ENCODE measurements around the gene SORCS2.

SORCS2 gene

GRCh38 chr4:7470522-7471128 lies 278.3 kb downstream of the SORCS2 start:
- no peak for DNase-seq (ENCODE audit: low spot score)
- in situ Hi-C loops (cut with MboI; ENCODE audit: low pct_unique_long_range_greater_than_20kb, low sequenced_read_pairs, unreplicated experiment): no loop called here

GRCh38 chr4:7472442-7473013 lies 280.2 kb downstream of the SORCS2 start:
- in situ Hi-C loops (cut with MboI; ENCODE audit: low pct_unique_long_range_greater_than_20kb, low sequenced_read_pairs, unreplicated experiment): no loop called here
- DNase-seq (ENCODE audit: low spot score): no peak
- TF ChIP-seq, protein P1, sequence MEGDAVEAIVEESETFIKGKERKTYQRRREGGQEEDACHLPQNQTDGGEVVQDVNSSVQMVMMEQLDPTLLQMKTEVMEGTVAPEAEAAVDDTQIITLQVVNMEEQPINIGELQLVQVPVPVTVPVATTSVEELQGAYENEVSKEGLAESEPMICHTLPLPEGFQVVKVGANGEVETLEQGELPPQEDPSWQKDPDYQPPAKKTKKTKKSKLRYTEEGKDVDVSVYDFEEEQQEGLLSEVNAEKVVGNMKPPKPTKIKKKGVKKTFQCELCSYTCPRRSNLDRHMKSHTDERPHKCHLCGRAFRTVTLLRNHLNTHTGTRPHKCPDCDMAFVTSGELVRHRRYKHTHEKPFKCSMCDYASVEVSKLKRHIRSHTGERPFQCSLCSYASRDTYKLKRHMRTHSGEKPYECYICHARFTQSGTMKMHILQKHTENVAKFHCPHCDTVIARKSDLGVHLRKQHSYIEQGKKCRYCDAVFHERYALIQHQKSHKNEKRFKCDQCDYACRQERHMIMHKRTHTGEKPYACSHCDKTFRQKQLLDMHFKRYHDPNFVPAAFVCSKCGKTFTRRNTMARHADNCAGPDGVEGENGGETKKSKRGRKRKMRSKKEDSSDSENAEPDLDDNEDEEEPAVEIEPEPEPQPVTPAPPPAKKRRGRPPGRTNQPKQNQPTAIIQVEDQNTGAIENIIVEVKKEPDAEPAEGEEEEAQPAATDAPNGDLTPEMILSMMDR (IDR thresholded peaks at IDR 0.05; ENCODE audit: extremely low read depth, insufficient read depth, missing control alignments): no peak

More at GRCh38 chr4:7470522-7471128, 278.3 kb downstream of the SORCS2 start:
- TF ChIP-seq, protein P1 (IDR thresholded peaks at IDR 0.05; ENCODE audit: extremely low read depth, insufficient read depth, missing control alignments): no peak

GRCh38 chr4:7473081-7473480 lies 280.7 kb downstream of the SORCS2 start:
- in situ Hi-C loops (cut with MboI; ENCODE audit: low pct_unique_long_range_greater_than_20kb, low sequenced_read_pairs, unreplicated experiment): no loop called here
- TF ChIP-seq, protein P1 (IDR thresholded peaks at IDR 0.05; ENCODE audit: extremely low read depth, insufficient read depth, missing control alignments): no peak
- no peak for DNase-seq (ENCODE audit: low spot score)

GRCh38 chr4:7474320-7474719 lies 282.0 kb downstream of the SORCS2 start:
- in situ Hi-C loops (cut with MboI; ENCODE audit: low pct_unique_long_range_greater_than_20kb, low sequenced_read_pairs, unreplicated experiment): no loop called here
- TF ChIP-seq, protein P1 (IDR thresholded peaks at IDR 0.05; ENCODE audit: extremely low read depth, insufficient read depth, missing control alignments): no peak
- DNase-seq (ENCODE audit: low spot score): no peak

DNA sequence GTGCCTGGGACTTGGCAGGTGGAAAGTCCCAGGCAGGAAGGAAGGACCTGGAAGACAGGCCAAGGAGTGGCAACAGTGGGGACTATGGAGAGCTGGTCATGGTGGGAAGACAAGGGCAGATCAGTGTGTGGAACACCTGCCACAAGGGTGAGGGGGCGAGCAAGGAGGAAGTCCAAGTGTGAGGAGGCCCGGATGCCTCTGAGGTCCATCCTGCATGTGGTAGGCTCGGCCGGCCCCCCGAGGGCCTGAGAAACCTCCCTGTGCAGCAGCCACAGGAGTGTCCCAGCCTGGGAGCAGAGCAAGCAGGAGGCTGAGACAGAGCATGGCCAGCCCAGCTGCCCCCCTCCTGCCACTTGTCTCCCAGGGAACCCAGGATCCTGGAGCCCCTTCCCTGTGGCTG lies 282.9 kb downstream of the SORCS2 start:
- no peak for DNase-seq (ENCODE audit: low spot score)
- in situ Hi-C loops (cut with MboI; ENCODE audit: low pct_unique_long_range_greater_than_20kb, low sequenced_read_pairs, unreplicated experiment): no loop called here
- TF ChIP-seq, protein P1 (IDR thresholded peaks at IDR 0.05; ENCODE audit: extremely low read depth, insufficient read depth, missing control alignments): no peak

DNA sequence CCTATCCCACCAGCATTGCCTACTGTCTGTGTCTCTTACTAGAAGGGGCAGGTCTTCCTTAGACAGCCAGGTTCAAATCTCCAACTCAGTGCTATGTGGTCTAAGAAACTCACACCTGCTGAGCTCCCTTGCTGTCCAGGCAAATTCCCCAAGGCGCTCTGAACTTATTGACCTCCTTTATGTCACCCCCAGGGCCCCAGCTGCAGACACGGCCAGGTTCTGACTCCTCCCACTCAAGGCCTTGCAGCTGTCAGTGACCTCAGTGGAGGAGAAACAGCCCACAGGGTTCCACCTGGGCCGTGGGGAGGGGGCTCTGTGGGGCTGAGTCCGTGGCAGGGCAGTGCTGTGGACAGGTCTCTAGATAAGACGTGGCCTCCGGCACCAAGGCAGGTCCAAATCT lies 284.5 kb downstream of the SORCS2 start:
- in situ Hi-C loops (cut with MboI; ENCODE audit: low pct_unique_long_range_greater_than_20kb, low sequenced_read_pairs, unreplicated experiment): no loop called here
- TF ChIP-seq, protein P1 (IDR thresholded peaks at IDR 0.05; ENCODE audit: extremely low read depth, insufficient read depth, missing control alignments): no peak

More for the DNA sequence above, 284.5 kb downstream of the SORCS2 start:
- no peak for DNase-seq (ENCODE audit: low spot score)
